ENCODE data around the gene TMEM119.

GRCh38 chr12:108629824-108630476 is 32.1 kb upstream of the TMEM119 start:
- TF ChIP-seq NCOR1 (IDR thresholded peaks at IDR 0.05; ENCODE audit: borderline replicate concordance, low read length) (no peak), CTCF (CRISPR knock-in tag; IDR thresholded peaks at IDR 0.05) (no peak), FIP1L1 (IDR thresholded peaks at IDR 0.05; ENCODE audit: borderline replicate concordance, insufficient read depth, low read depth, low read length) (no peak), EP300 (IDR thresholded peaks at IDR 0.05; ENCODE audit: low read depth in 2 of 2, low read length in 2 of 2) (no peak), EP300 (CRISPR knock-in tag; IDR thresholded peaks at IDR 0.05; ENCODE audit: borderline replicate concordance) (no peak), ARNT (IDR thresholded peaks at IDR 0.05) (no peak), EZH2 (conservative IDR thresholded peaks at IDR 0.05; ENCODE audit: low read depth, low read length) (no peak), SMAD1 (CRISPR knock-in tag; IDR thresholded peaks at IDR 0.05; ENCODE audit: borderline replicate concordance, low read depth) (no peak), NR2C2 (CRISPR knock-in tag; IDR thresholded peaks at IDR 0.05; ENCODE audit: borderline replicate concordance) (no peak), YEATS2 (CRISPR knock-in tag; IDR thresholded peaks at IDR 0.05; ENCODE audit: borderline replicate concordance) (no peak), POLR2AphosphoS5 (IDR thresholded peaks at IDR 0.05; ENCODE audit: low read depth, low read length) (no peak), MIER3 (CRISPR knock-in tag; IDR thresholded peaks at IDR 0.05; ENCODE audit: borderline replicate concordance) (no peak)
- TF ChIP-seq, protein P1, sequence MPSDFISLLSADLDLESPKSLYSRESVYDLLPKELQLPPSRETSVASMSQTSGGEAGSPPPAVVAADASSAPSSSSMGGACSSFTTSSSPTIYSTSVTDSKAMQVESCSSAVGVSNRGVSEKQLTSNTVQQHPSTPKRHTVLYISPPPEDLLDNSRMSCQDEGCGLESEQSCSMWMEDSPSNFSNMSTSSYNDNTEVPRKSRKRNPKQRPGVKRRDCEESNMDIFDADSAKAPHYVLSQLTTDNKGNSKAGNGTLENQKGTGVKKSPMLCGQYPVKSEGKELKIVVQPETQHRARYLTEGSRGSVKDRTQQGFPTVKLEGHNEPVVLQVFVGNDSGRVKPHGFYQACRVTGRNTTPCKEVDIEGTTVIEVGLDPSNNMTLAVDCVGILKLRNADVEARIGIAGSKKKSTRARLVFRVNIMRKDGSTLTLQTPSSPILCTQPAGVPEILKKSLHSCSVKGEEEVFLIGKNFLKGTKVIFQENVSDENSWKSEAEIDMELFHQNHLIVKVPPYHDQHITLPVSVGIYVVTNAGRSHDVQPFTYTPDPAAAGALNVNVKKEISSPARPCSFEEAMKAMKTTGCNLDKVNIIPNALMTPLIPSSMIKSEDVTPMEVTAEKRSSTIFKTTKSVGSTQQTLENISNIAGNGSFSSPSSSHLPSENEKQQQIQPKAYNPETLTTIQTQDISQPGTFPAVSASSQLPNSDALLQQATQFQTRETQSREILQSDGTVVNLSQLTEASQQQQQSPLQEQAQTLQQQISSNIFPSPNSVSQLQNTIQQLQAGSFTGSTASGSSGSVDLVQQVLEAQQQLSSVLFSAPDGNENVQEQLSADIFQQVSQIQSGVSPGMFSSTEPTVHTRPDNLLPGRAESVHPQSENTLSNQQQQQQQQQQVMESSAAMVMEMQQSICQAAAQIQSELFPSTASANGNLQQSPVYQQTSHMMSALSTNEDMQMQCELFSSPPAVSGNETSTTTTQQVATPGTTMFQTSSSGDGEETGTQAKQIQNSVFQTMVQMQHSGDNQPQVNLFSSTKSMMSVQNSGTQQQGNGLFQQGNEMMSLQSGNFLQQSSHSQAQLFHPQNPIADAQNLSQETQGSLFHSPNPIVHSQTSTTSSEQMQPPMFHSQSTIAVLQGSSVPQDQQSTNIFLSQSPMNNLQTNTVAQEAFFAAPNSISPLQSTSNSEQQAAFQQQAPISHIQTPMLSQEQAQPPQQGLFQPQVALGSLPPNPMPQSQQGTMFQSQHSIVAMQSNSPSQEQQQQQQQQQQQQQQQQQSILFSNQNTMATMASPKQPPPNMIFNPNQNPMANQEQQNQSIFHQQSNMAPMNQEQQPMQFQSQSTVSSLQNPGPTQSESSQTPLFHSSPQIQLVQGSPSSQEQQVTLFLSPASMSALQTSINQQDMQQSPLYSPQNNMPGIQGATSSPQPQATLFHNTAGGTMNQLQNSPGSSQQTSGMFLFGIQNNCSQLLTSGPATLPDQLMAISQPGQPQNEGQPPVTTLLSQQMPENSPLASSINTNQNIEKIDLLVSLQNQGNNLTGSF (CRISPR knock-in tag; IDR thresholded peaks at IDR 0.05), result no peak
- TF ChIP-seq, protein P2, sequence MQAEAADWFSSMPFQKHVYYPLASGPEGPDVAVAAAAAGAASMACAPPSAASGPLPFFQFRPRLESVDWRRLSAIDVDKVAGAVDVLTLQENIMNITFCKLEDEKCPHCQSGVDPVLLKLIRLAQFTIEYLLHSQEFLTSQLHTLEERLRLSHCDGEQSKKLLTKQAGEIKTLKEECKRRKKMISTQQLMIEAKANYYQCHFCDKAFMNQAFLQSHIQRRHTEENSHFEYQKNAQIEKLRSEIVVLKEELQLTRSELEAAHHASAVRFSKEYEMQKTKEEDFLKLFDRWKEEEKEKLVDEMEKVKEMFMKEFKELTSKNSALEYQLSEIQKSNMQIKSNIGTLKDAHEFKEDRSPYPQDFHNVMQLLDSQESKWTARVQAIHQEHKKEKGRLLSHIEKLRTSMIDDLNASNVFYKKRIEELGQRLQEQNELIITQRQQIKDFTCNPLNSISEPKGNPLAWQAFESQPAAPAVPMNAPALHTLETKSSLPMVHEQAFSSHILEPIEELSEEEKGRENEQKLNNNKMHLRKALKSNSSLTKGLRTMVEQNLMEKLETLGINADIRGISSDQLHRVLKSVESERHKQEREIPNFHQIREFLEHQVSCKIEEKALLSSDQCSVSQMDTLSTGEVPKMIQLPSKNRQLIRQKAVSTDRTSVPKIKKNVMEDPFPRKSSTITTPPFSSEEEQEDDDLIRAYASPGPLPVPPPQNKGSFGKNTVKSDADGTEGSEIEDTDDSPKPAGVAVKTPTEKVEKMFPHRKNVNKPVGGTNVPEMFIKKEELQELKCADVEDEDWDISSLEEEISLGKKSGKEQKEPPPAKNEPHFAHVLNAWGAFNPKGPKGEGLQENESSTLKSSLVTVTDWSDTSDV (CRISPR knock-in tag; IDR thresholded peaks at IDR 0.05), result no peak
- TF ChIP-seq, protein P3, sequence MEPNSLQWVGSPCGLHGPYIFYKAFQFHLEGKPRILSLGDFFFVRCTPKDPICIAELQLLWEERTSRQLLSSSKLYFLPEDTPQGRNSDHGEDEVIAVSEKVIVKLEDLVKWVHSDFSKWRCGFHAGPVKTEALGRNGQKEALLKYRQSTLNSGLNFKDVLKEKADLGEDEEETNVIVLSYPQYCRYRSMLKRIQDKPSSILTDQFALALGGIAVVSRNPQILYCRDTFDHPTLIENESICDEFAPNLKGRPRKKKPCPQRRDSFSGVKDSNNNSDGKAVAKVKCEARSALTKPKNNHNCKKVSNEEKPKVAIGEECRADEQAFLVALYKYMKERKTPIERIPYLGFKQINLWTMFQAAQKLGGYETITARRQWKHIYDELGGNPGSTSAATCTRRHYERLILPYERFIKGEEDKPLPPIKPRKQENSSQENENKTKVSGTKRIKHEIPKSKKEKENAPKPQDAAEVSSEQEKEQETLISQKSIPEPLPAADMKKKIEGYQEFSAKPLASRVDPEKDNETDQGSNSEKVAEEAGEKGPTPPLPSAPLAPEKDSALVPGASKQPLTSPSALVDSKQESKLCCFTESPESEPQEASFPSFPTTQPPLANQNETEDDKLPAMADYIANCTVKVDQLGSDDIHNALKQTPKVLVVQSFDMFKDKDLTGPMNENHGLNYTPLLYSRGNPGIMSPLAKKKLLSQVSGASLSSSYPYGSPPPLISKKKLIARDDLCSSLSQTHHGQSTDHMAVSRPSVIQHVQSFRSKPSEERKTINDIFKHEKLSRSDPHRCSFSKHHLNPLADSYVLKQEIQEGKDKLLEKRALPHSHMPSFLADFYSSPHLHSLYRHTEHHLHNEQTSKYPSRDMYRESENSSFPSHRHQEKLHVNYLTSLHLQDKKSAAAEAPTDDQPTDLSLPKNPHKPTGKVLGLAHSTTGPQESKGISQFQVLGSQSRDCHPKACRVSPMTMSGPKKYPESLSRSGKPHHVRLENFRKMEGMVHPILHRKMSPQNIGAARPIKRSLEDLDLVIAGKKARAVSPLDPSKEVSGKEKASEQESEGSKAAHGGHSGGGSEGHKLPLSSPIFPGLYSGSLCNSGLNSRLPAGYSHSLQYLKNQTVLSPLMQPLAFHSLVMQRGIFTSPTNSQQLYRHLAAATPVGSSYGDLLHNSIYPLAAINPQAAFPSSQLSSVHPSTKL (CRISPR knock-in tag; IDR thresholded peaks at IDR 0.05), result no peak
